Gastroesophageal sphincter (tissue), 3 donors: ENCODE data around the gene PIM3.

Source experiments
- CTCF ChIP-seq, 4 experiments: fragments of 200-600 bp in 2 of 4; fragments of 450-650 bp in 2 of 4; sonication (generic) in 1 of 4; IDR thresholded peaks; one replicate each; pipeline ENCODE4 v1.5.1; 2017 to 2019; ENCODE audit warnings: antibody characterized with exemption in 4 of 4, mild to moderate bottlenecking in 2 of 4, moderate library complexity in 2 of 4
- POLR2A ChIP-seq, 2 donors: fragments of 450-650 bp; IDR thresholded peaks; one replicate each; pipeline ENCODE4 v1.6.1; 2017; ENCODE audit warnings: antibody characterized with exemption in 2 of 2, mild to moderate bottlenecking in 2 of 2, moderate library complexity in 1 of 2
- POLR2AphosphoS5 ChIP-seq: sonication (generic); formaldehyde crosslinking; IDR thresholded peaks from one replicate; pipeline ENCODE4 v1.6.1; 2017; ENCODE audit warnings: antibody characterized with exemption

- TF ChIP-seq CTCF (IDR thresholded peaks at IDR 0.05) = no peak
- TF ChIP-seq POLR2A (IDR thresholded peaks at IDR 0.05) = no peak
- no peak for TF ChIP-seq POLR2AphosphoS5
Observed at GRCh38 chr22:49986325-49986724, 25.8 kb downstream of the PIM3 start.
